ENCODE measurements around the gene BBS2. TPM values are rescaled to one million over a fixed set of nuclear protein-coding genes. Genes with fewer than 3 reads are reported as not detected.

BBS2 gene
- total RNA-seq, 1 donor from 2014 or later = 25.5 TPM

DNA sequence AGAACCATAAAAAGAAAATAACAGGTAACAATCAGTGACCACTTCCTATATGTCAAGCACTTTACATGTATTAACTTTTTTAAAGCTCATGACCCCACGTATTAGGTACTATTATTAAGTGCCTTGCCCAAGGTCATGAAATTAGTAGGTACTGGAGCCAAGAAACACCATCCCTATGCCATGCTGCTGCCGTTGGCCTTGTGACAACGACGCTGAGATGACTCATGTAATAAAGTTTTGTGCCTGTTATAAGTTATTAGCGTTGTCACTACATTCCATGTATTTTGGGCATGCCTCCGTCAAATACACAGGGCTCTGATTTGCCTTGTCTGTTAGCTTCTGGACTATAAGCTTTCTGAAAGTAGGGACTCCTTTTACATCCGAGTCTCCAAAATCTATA lies 1.4 kb downstream of the BBS2 start:
- H3K4me3 Mint-ChIP-seq = peak overlapping the region; percentile 87
- no peaks in the 10 kb centered on the region for H3K27me3 Mint-ChIP-seq
- TF ChIP-seq, protein P1, sequence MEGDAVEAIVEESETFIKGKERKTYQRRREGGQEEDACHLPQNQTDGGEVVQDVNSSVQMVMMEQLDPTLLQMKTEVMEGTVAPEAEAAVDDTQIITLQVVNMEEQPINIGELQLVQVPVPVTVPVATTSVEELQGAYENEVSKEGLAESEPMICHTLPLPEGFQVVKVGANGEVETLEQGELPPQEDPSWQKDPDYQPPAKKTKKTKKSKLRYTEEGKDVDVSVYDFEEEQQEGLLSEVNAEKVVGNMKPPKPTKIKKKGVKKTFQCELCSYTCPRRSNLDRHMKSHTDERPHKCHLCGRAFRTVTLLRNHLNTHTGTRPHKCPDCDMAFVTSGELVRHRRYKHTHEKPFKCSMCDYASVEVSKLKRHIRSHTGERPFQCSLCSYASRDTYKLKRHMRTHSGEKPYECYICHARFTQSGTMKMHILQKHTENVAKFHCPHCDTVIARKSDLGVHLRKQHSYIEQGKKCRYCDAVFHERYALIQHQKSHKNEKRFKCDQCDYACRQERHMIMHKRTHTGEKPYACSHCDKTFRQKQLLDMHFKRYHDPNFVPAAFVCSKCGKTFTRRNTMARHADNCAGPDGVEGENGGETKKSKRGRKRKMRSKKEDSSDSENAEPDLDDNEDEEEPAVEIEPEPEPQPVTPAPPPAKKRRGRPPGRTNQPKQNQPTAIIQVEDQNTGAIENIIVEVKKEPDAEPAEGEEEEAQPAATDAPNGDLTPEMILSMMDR (IDR thresholded peaks at IDR 0.05) = no peak
- peaks cover 6% of the 10 kb centered on the region for H3K36me3 Mint-ChIP-seq (ENCODE audit: low read depth)
- DNase-seq = no peak
- intact Hi-C loops (cut with micrococcal nuclease) = loop anchor here (5.0 to 10.0 kb wide), 2 partner anchors 56 to 164 kb away; partner anchors contain the start of gene MT1X
- no peak for ATAC-seq (ENCODE audit: low read depth)
- ChIA-PET CTCF (interaction anchor here (0.8 to 3.3 kb wide), 2 partner anchors 10 to 184 kb away, joined by 3 to 15 read pairs; no protein-coding TSS in a partner anchor), POLR2A (interaction anchor here (0.6 to 1.3 kb wide), 2 partner anchors 67 to 98 kb away, joined by 5 to 8 read pairs; partner anchors contain the start of genes NUDT21 and OGFOD1)
- H3K27ac Mint-ChIP-seq = peak overlapping the region; percentile 60
- H3K4me1 Mint-ChIP-seq = peaks cover 28% of the 10 kb centered on the region
- H3K9me3 Mint-ChIP-seq = no peaks in the 10 kb centered on the region

DNA sequence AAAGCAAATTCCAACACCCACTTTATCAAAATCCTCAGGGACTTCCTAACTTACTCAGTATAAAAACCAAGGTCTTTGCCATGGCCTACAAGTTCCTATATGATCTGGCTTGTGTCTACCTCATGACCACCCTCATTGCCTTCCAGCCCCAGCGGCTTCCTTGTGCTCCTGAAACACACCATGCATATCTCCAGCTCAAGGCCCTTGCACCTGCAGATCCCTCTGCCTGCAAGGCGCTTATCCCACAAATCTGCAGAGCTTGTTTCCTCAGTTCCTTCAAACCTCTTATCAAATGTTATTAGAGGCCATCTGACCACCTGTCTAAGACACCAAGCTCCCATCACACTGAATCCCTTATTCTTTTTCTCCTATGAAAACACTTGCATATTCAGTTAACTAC lies 2.6 kb downstream of the BBS2 start:
- Mint-ChIP-seq H3K4me1 (peaks cover 32% of the 10 kb centered on the region), H3K4me3 (no peak overlapping the region), H3K36me3 (ENCODE audit: low read depth) (peaks cover 13% of the 10 kb centered on the region), H3K9me3 (no peaks in the 10 kb centered on the region), H3K27ac (no peak overlapping the region), H3K27me3 (no peaks in the 10 kb centered on the region)
- no peak for DNase-seq
- TF ChIP-seq, protein P1 (IDR thresholded peaks at IDR 0.05) = no peak
- POLR2A ChIA-PET = no interaction called here
- CTCF ChIA-PET = interaction anchor here (1.1 to 3.3 kb wide), 2 partner anchors 162 to 185 kb away, joined by 3 to 15 read pairs; no protein-coding TSS in a partner anchor
- intact Hi-C loops (cut with micrococcal nuclease) = loop anchor here (5.0 to 10.0 kb wide), 2 partner anchors 58 to 165 kb away; partner anchors contain the start of gene MT1X
- no peak for ATAC-seq (ENCODE audit: low read depth)

DNA sequence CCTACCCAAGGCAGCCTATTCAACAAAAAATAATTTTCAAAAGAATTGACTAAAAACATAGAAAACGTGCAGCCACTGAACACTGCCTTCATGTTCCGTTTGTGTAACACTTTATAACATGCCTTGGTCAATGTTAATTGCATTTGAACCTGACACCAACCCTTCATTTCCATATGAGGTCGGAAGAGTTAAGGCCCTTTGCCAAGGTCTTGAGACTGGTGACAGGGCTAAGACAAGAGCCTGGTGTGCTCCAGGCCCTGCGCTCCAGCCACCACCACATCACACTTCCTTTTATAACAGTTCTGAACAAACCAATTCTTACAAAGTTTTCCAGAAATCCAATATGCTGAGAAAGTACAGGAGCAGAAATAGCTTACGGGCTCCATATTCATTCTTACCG lies 4.2 kb downstream of the BBS2 start:
- no peak for ATAC-seq (ENCODE audit: low read depth)
- CTCF ChIA-PET = interaction anchor here (3.3 kb wide), 1 partner anchor 186 kb away, joined by 15 read pairs; no protein-coding TSS in a partner anchor
- intact Hi-C loops (cut with micrococcal nuclease) = loop anchor here (5.0 to 10.0 kb wide), 2 partner anchors 59 to 167 kb away; partner anchors contain the start of gene MT1X
- no peak overlapping the region for H3K4me3 Mint-ChIP-seq
- no peak overlapping the region for H3K27ac Mint-ChIP-seq
- peaks cover 25% of the 10 kb centered on the region for H3K36me3 Mint-ChIP-seq (ENCODE audit: low read depth)
- no peak for DNase-seq
- no peaks in the 10 kb centered on the region for H3K9me3 Mint-ChIP-seq
- no peaks in the 10 kb centered on the region for H3K27me3 Mint-ChIP-seq
- POLR2A ChIA-PET = no interaction called here
- TF ChIP-seq, protein P1 (IDR thresholded peaks at IDR 0.05) = no peak
- H3K4me1 Mint-ChIP-seq = peaks cover 31% of the 10 kb centered on the region

DNA sequence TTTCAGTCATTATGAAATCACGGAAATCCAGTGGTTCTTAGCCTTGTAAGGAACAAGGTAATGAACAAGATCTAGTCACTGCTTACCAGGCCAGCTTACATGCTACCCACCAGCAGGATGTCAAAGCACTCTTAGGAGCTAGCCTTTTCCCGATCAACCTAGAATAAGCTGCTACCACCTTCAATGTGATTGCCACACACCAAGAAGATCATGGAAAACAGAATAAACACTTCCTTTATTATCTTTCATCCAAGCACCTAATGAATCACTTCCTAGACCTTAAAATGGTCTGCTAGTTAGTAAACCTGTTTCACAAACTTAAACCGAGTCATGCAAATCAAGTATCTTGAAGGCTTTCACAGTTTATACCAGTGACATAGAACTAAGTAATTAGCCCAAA lies 5.0 kb downstream of the BBS2 start:
- Mint-ChIP-seq H3K36me3 (ENCODE audit: low read depth) (peaks cover 32% of the 10 kb centered on the region), H3K27me3 (no peaks in the 10 kb centered on the region), H3K4me3 (no peak overlapping the region), H3K4me1 (peaks cover 23% of the 10 kb centered on the region), H3K27ac (no peak overlapping the region), H3K9me3 (no peaks in the 10 kb centered on the region)
- POLR2A ChIA-PET = interaction anchor here (0.6 to 1.7 kb wide), 2 partner anchors 186 to 588 kb away, joined by 4 to 7 read pairs; no protein-coding TSS in a partner anchor
- TF ChIP-seq, protein P1 (IDR thresholded peaks at IDR 0.05) = no peak
- no peak for DNase-seq
- CTCF ChIA-PET = interaction anchor here (1.0 to 3.4 kb wide), 3 partner anchors 63 to 193 kb away, joined by 3 to 27 read pairs (median 4); no protein-coding TSS in a partner anchor
- intact Hi-C loops (cut with micrococcal nuclease) = loop anchor here (1.0 to 10.0 kb wide), 5 partner anchors 60 to 187 kb away; partner anchors contain the start of gene MT1X
- ATAC-seq (ENCODE audit: low read depth) = no peak

DNA sequence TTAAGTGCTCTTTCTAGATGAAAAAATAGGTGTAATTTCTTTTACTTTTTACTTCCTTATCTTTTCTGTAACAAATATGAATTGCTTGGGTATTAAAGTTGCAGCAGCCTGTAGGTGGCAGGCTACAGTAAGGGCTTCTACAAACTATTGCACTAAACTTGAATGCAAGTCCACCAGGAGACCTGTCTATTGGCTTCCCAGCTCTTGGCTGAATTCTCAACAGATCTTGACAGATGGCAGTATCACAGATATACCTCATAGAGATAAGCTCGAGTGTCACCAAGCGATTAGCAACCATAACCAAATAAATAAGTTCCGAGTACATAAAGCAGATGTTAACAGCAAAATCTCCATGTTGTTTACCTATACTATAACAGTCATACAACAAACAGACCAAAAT lies 5.9 kb downstream of the BBS2 start:
- ChIA-PET CTCF (interaction anchor here (1.0 to 3.4 kb wide), 4 partner anchors 88 to 194 kb away, joined by 3 to 27 read pairs (median 12); no protein-coding TSS in a partner anchor), POLR2A (interaction anchor here (1.7 kb wide), 1 partner anchor 187 kb away, joined by 7 read pairs; no protein-coding TSS in a partner anchor)
- Mint-ChIP-seq H3K36me3 (ENCODE audit: low read depth) (peaks cover 34% of the 10 kb centered on the region), H3K9me3 (no peaks in the 10 kb centered on the region), H3K27me3 (no peaks in the 10 kb centered on the region), H3K4me1 (peaks cover 20% of the 10 kb centered on the region), H3K27ac (peak overlapping the region; percentile 32), H3K4me3 (no peak overlapping the region)
- peak; percentile 84 for ATAC-seq (ENCODE audit: low read depth)
- DNase-seq = no peak
- intact Hi-C loops (cut with micrococcal nuclease) = loop anchor here (1.0 to 10.0 kb wide), 4 partner anchors 61 to 188 kb away; no protein-coding TSS in a partner anchor
- TF ChIP-seq, protein P1 (IDR thresholded peaks at IDR 0.05) = no peak
